Endodermal cell (in vitro differentiated cells): ENCODE measurements around the gene SERPINA12. TPM values are rescaled to one million over a fixed set of nuclear protein-coding genes. Genes with fewer than 3 reads are reported as not detected.

Experiments used
- DNase-seq: peaks from one replicate; pipeline ENCODE4 v3.0.0-alpha.2; 2017
- H3K27ac ChIP-seq: 2 replicates; pipeline ENCODE4 v1.5.1; 2013; ENCODE audit warnings: mild to moderate bottlenecking, low read depth, low read length, moderate library complexity
- H3K27me3 ChIP-seq: 2 replicates; pipeline ENCODE4 v1.6.1; 2013; ENCODE audit warnings: mild to moderate bottlenecking, low read length, moderate library complexity; ENCODE audit not compliant: insufficient read depth, control insufficient read depth, poor library complexity, severe bottlenecking
- H3K36me3 ChIP-seq: 2 replicates; pipeline ENCODE4 v1.7.0; 2013; ENCODE audit warnings: mild to moderate bottlenecking, low read length, moderate library complexity; ENCODE audit not compliant: control insufficient read depth, insufficient read depth
- H3K4me1 ChIP-seq: one replicate; pipeline ENCODE4 v1.7.0; 2013; ENCODE audit warnings: low read length; ENCODE audit not compliant: control insufficient read depth, insufficient read depth
- H3K4me3 ChIP-seq: 2 replicates; pipeline ENCODE4 v1.5.1; 2013; ENCODE audit warnings: mild to moderate bottlenecking, low read length, moderate library complexity
- H3K9ac ChIP-seq: 2 replicates; pipeline ENCODE4 v1.6.1; 2013; ENCODE audit warnings: mild to moderate bottlenecking, low read length, moderate library complexity; ENCODE audit not compliant: poor library complexity, severe bottlenecking; ENCODE audit errors: extremely low read depth
- H3K9me3 ChIP-seq: 2 replicates; pipeline ENCODE4 v1.6.1; 2013; ENCODE audit warnings: mild to moderate bottlenecking, low read length, moderate library complexity; ENCODE audit not compliant: control insufficient read depth
- H3K27ac Mint-ChIP-seq: 2 replicates; pipeline ENCODE4 v1.8.0; 2020; ENCODE audit warnings: mixed read lengths
- H3K27me3 Mint-ChIP-seq: 2 replicates; pipeline ENCODE4 v1.8.0; 2021; ENCODE audit warnings: mild to moderate bottlenecking, mixed read lengths; ENCODE audit not compliant: insufficient read depth
- H3K36me3 Mint-ChIP-seq: 2 replicates; pipeline ENCODE4 v1.8.0; 2020; ENCODE audit warnings: low read depth, mixed read lengths
- H3K4me1 Mint-ChIP-seq: 2 replicates; pipeline ENCODE4 v1.8.0; 2020; ENCODE audit warnings: mixed read lengths
- H3K4me3 Mint-ChIP-seq: 2 replicates; pipeline ENCODE4 v1.8.0; 2020; ENCODE audit warnings: mild to moderate bottlenecking, moderate library complexity, mixed read lengths
- H3K9me3 Mint-ChIP-seq: 2 replicates; pipeline ENCODE4 v1.8.0; 2020; ENCODE audit warnings: mild to moderate bottlenecking, mixed read lengths
- WGBS, 2 experiments: methylation state at CpG; one replicate each; pipeline versions ENCODE4 v1.1.5 to v1.1.7; 2013; ENCODE audit warnings: missing lambda C conversion rate in 2 of 2, mixed read lengths in 1 of 2; ENCODE audit not compliant: insufficient coverage in 1 of 2, insufficient read length in 1 of 2; 5-methylcytosine and 5-hydroxymethylcytosine counted together
- total RNA-seq, 2 donors: library from RNA; stranded (reverse); fragmentation: NEBNext Ultra II Directional in 1 of 2; extraction: Animal tissue kit (Norgen Biotek cat#: 25700) in 1 of 2; gene quantifications; 2 replicates in 1 of 2; 3 replicates in 1 of 2; pipeline ENCODE4 v1.2.1, GENCODE V29; 2021
- TF ChIP-seq, protein P1 (sequence below): fragments of 200-600 bp; sonication (generic); conservative IDR thresholded peaks from 2 replicates; pipeline ENCODE4 v1.5.0; 2021; ENCODE audit warnings: antibody characterized with exemption, mild to moderate bottlenecking

The SERPINA12 gene
- total RNA-seq, 2 donors from 2014 or later: not detected

DNA sequence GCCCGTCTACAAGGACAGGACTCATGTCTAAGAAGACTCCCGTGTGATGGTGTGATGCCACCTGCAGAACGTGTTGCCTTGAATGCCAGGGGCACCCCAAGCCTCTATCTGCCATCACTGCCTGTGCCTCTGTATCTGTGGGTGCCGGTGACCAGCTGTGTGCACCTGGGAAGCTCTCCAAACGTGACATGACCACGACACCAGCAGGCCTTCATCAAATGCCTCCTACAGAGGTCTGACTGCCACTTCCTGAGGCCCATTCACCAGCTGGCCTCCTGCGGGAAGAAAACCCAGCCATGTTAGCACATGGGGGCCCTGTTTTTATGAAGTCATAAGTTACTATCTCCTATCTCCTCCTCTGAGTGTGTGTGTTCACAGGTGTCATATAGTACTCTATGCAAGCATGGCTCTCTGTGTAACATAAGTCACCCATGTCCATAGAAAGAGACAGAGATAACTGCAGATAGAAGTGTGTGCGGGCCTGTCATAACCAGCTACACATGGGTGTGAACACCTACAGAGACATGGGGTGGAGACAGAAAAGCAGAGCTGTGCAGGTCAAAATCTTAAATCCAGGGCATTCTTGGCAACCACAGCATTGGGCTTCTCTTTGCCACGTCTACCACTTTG is 33.7 kb upstream of the SERPINA12 start:
- WGBS, 2 experiments: 92 to 93% methylated on average over 5 to 9 of the region's 9 CpGs

DNA sequence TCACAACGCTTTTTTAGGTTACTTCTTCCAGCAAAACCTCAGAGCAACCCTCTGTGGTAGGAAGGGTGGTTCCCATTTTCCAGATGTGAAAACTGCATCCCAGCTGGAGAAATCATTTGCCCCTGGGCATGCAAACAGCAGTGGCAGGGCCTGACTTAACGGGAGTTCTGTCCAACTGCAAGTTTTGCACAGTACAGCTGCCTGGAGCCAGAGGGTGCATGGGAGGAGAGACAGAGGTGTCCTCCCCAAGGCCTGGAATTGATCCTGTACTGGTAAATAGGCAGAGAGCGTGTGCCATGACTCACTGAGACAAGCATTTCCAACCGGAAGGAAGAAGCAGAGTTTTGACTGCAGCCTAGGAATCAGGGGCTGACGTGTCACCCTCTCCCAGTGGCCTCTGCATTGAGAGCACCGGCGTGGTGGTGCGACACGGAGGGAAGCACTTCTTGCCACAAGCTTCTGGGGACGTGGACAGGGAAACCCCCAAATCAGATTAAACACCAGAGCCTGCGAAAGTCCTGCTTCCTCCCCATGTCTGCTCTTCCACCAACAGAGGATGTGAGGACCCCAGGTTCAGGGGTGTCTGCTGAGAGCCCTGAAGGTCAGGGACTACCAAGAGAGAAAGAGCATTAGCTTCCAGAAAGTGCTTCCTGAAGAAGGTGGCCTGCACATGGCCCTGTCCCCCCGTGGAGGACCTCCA is 33.0 kb upstream of the SERPINA12 start:
- no peak overlapping the region for H3K4me3 Mint-ChIP-seq
- peaks cover 8% of the 10 kb centered on the region for H3K27me3 Mint-ChIP-seq
- peaks cover 8% of the 10 kb centered on the region for H3K4me1 Mint-ChIP-seq
- H3K27ac ChIP-seq: no peak overlapping the region
- TF ChIP-seq, protein P1, sequence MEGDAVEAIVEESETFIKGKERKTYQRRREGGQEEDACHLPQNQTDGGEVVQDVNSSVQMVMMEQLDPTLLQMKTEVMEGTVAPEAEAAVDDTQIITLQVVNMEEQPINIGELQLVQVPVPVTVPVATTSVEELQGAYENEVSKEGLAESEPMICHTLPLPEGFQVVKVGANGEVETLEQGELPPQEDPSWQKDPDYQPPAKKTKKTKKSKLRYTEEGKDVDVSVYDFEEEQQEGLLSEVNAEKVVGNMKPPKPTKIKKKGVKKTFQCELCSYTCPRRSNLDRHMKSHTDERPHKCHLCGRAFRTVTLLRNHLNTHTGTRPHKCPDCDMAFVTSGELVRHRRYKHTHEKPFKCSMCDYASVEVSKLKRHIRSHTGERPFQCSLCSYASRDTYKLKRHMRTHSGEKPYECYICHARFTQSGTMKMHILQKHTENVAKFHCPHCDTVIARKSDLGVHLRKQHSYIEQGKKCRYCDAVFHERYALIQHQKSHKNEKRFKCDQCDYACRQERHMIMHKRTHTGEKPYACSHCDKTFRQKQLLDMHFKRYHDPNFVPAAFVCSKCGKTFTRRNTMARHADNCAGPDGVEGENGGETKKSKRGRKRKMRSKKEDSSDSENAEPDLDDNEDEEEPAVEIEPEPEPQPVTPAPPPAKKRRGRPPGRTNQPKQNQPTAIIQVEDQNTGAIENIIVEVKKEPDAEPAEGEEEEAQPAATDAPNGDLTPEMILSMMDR: no peak
- H3K27ac Mint-ChIP-seq: no peak overlapping the region
- no peaks in the 10 kb centered on the region for H3K9me3 Mint-ChIP-seq
- peaks cover 3% of the 10 kb centered on the region for H3K4me1 ChIP-seq
- no peaks in the 10 kb centered on the region for H3K36me3 Mint-ChIP-seq
- no peaks in the 10 kb centered on the region for H3K36me3 ChIP-seq
- H3K27me3 ChIP-seq: no peaks in the 10 kb centered on the region
- no peak overlapping the region for H3K4me3 ChIP-seq
- DNase-seq: no peak
- no peaks in the 10 kb centered on the region for H3K9me3 ChIP-seq
- H3K9ac ChIP-seq: no peak overlapping the region
- 91 to 100% methylated on average over 5 to 12 of the region's 12 CpGs for WGBS, 2 experiments

More for the DNA sequence above, 33.7 kb upstream of the SERPINA12 start:
- Histone ChIP-seq H3K36me3 (no peaks in the 10 kb centered on the region), H3K9ac (no peak overlapping the region), H3K4me1 (peaks cover 3% of the 10 kb centered on the region), H3K27me3 (no peaks in the 10 kb centered on the region), H3K9me3 (no peaks in the 10 kb centered on the region), H3K27ac (no peak overlapping the region), H3K4me3 (no peak overlapping the region)
- DNase-seq: peak; percentile 38
- Mint-ChIP-seq H3K4me1 (peaks cover 8% of the 10 kb centered on the region), H3K27me3 (peaks cover 8% of the 10 kb centered on the region), H3K36me3 (no peaks in the 10 kb centered on the region), H3K4me3 (no peak overlapping the region), H3K27ac (no peak overlapping the region), H3K9me3 (no peaks in the 10 kb centered on the region)
- TF ChIP-seq, protein P1: no peak

DNA sequence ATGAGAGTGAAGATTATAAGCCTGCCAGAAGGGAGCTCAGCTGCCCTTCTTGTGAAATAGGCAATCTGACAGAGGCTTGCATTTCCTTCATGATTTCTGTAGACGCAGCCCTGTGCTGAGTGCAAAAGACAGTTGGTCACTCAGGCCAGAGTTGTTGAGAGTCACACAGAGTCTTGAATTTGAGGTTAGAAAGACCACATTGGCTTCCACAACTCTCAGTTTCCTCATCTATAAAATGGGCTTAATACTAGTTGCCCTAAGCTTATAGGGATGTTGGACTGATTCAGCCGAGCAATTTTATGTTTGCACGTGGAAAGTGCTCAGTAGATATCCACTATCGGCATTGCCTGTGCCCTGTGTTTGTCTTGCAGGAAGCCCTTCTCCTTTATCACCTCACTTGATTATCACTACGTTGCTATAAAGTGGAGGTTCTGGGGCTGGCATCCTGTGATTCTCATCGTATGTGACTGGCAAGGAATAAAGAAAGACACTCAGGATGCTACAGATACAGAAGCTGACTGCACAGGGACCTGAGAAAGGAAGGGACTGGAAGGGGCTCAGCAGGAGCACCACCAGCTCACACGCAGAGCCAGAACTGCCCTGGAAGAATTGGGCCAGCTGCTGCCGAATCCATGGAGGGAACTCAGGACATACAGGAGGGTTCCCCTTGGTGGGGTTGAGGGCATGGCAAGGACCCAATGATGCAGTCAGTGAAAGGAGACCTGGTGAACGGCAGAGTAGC is 32.1 kb upstream of the SERPINA12 start:
- no peak for DNase-seq
- Histone ChIP-seq H3K4me1 (peaks cover 3% of the 10 kb centered on the region), H3K27me3 (no peaks in the 10 kb centered on the region), H3K27ac (no peak overlapping the region), H3K4me3 (no peak overlapping the region), H3K9ac (no peak overlapping the region), H3K9me3 (no peaks in the 10 kb centered on the region), H3K36me3 (no peaks in the 10 kb centered on the region)
- H3K27me3 Mint-ChIP-seq: peaks cover 8% of the 10 kb centered on the region
- no peak overlapping the region for H3K27ac Mint-ChIP-seq
- no peak overlapping the region for H3K4me3 Mint-ChIP-seq
- no peaks in the 10 kb centered on the region for H3K36me3 Mint-ChIP-seq
- WGBS, 2 experiments: 85 to 93% methylated on average over 9 of the region's 9 CpGs
- TF ChIP-seq, protein P1: no peak
- H3K4me1 Mint-ChIP-seq: peaks cover 8% of the 10 kb centered on the region
- no peaks in the 10 kb centered on the region for H3K9me3 Mint-ChIP-seq
